ENCODE results near the gene EPN3. TPM values are rescaled to one million over a fixed set of nuclear protein-coding genes. Genes with fewer than 3 reads are reported as not detected.

EPN3 gene
- total RNA-seq, 2 experiments from 2014 or later: not detected

- CTCF ChIA-PET: interaction anchor here (1.0 kb wide), 1 partner anchor 33 kb away, joined by 3 read pairs; no protein-coding TSS in a partner anchor
- DNase-seq: no peak
- H3K4me3 Mint-ChIP-seq: no peak overlapping the region
- no peaks in the 10 kb centered on the region for H3K9me3 Mint-ChIP-seq (ENCODE audit: low read depth)
- no peak for ATAC-seq
- intact Hi-C loops (cut with DNase I, micrococcal nuclease): no loop called here
- POLR2A ChIA-PET: no interaction called here
- no peak overlapping the region for H3K27ac Mint-ChIP-seq
- peaks cover 2% of the 10 kb centered on the region for H3K27me3 Mint-ChIP-seq
- H3K4me1 Mint-ChIP-seq: peaks cover 30% of the 10 kb centered on the region
- H3K36me3 Mint-ChIP-seq (ENCODE audit: low read depth): no peaks in the 10 kb centered on the region
Measured at GRCh38 chr17:50513495-50513894, 19.0 kb upstream of the EPN3 start.

- intact Hi-C loops (cut with DNase I, micrococcal nuclease): no loop called here
- H3K4me3 Mint-ChIP-seq: no peak overlapping the region
- POLR2A ChIA-PET: no interaction called here
- ATAC-seq (no peak), DNase-seq (no peak)
- CTCF ChIA-PET: interaction anchor here (0.6 to 1.0 kb wide), 2 partner anchors 14 to 442 kb away, joined by 3 read pairs; no protein-coding TSS in a partner anchor
- no peak overlapping the region for H3K27ac Mint-ChIP-seq
- H3K36me3 Mint-ChIP-seq (ENCODE audit: low read depth): no peaks in the 10 kb centered on the region
- H3K4me1 Mint-ChIP-seq: peaks cover 25% of the 10 kb centered on the region
- no peaks in the 10 kb centered on the region for H3K9me3 Mint-ChIP-seq (ENCODE audit: low read depth)
- peaks cover 2% of the 10 kb centered on the region for H3K27me3 Mint-ChIP-seq
Measured at GRCh38 chr17:50514388-50514787, 18.1 kb upstream of the EPN3 start.

- intact Hi-C loops (cut with DNase I, micrococcal nuclease): no loop called here
- DNase-seq (no peak), ATAC-seq (no peak)
- Mint-ChIP-seq H3K9me3 (ENCODE audit: low read depth) (no peaks in the 10 kb centered on the region), H3K36me3 (ENCODE audit: low read depth) (no peaks in the 10 kb centered on the region), H3K27ac (no peak overlapping the region), H3K4me3 (no peak overlapping the region), H3K4me1 (peaks cover 25% of the 10 kb centered on the region), H3K27me3 (peaks cover 2% of the 10 kb centered on the region)
- ChIA-PET CTCF (interaction anchor here (0.6 to 1.0 kb wide), 4 partner anchors 10 to 1240 kb away, joined by 3 to 4 read pairs (median 3); no protein-coding TSS in a partner anchor), POLR2A (no interaction called here)
Measured at GRCh38 chr17:50514936-50515702, 17.4 kb upstream of the EPN3 start.

- Mint-ChIP-seq H3K4me1 (peaks cover 9% of the 10 kb centered on the region), H3K27me3 (peaks cover 2% of the 10 kb centered on the region), H3K27ac (no peak overlapping the region), H3K36me3 (ENCODE audit: low read depth) (no peaks in the 10 kb centered on the region), H3K9me3 (ENCODE audit: low read depth) (no peaks in the 10 kb centered on the region), H3K4me3 (no peak overlapping the region)
- ATAC-seq: no peak
- no peak for DNase-seq
- POLR2A ChIA-PET: no interaction called here
- CTCF ChIA-PET: interaction anchor here (0.6 to 1.1 kb wide), 5 partner anchors 13 to 430 kb away, joined by 3 to 4 read pairs (median 3); no protein-coding TSS in a partner anchor
- intact Hi-C loops (cut with DNase I, micrococcal nuclease): no loop called here
Measured at GRCh38 chr17:50517011-50517410, 15.5 kb upstream of the EPN3 start.

GRCh38 chr17:50517504-50518383, 14.8 kb upstream of the EPN3 start:
- peaks cover 5% of the 10 kb centered on the region for H3K4me1 Mint-ChIP-seq
- H3K27me3 Mint-ChIP-seq: no peaks in the 10 kb centered on the region
- CTCF ChIA-PET: interaction anchor here (0.6 to 1.7 kb wide), 3 partner anchors 12 to 431 kb away, joined by 3 to 5 read pairs (median 4); no protein-coding TSS in a partner anchor
- DNase-seq (no peak), ATAC-seq (no peak)
- intact Hi-C loops (cut with DNase I, micrococcal nuclease): no loop called here
- no peak overlapping the region for H3K27ac Mint-ChIP-seq
- no peaks in the 10 kb centered on the region for H3K36me3 Mint-ChIP-seq (ENCODE audit: low read depth)
- H3K4me3 Mint-ChIP-seq: no peak overlapping the region
- no peaks in the 10 kb centered on the region for H3K9me3 Mint-ChIP-seq (ENCODE audit: low read depth)
- POLR2A ChIA-PET: no interaction called here

GRCh38 chr17:50518384-50519023, 14.0 kb upstream of the EPN3 start:
- ATAC-seq (no peak), DNase-seq (no peak)
- ChIA-PET CTCF (interaction anchor here (0.7 to 1.7 kb wide), 3 partner anchors 12 to 398 kb away, joined by 3 to 5 read pairs (median 4); no protein-coding TSS in a partner anchor), POLR2A (no interaction called here)
- Mint-ChIP-seq H3K27me3 (no peaks in the 10 kb centered on the region), H3K27ac (no peak overlapping the region), H3K9me3 (ENCODE audit: low read depth) (no peaks in the 10 kb centered on the region), H3K4me3 (no peak overlapping the region), H3K4me1 (peaks cover 5% of the 10 kb centered on the region), H3K36me3 (ENCODE audit: low read depth) (no peaks in the 10 kb centered on the region)
- intact Hi-C loops (cut with DNase I, micrococcal nuclease): no loop called here

GRCh38 chr17:50519141-50519834, 13.2 kb upstream of the EPN3 start:
- Mint-ChIP-seq H3K4me1 (peaks cover 5% of the 10 kb centered on the region), H3K36me3 (ENCODE audit: low read depth) (no peaks in the 10 kb centered on the region), H3K27ac (no peak overlapping the region), H3K27me3 (no peaks in the 10 kb centered on the region), H3K4me3 (no peak overlapping the region), H3K9me3 (ENCODE audit: low read depth) (no peaks in the 10 kb centered on the region)
- POLR2A ChIA-PET: interaction anchor here (0.6 kb wide), 1 partner anchor 128 kb away, joined by 3 read pairs; no protein-coding TSS in a partner anchor
- intact Hi-C loops (cut with DNase I, micrococcal nuclease): no loop called here
- CTCF ChIA-PET: interaction anchor here (0.6 to 1.2 kb wide), 6 partner anchors 26 to 399 kb away, joined by 3 to 4 read pairs (median 3); no protein-coding TSS in a partner anchor
- DNase-seq: no peak
- no peak for ATAC-seq

- intact Hi-C loops (cut with DNase I, micrococcal nuclease): no loop called here
- no peaks in the 10 kb centered on the region for H3K27me3 Mint-ChIP-seq
- peaks cover 5% of the 10 kb centered on the region for H3K4me1 Mint-ChIP-seq
- CTCF ChIA-PET: interaction anchor here (0.6 to 2.1 kb wide), 8 partner anchors 11 to 1705 kb away, joined by 3 to 7 read pairs (median 4); partner anchors contain the start of gene RSAD1
- H3K4me3 Mint-ChIP-seq: no peak overlapping the region
- no peaks in the 10 kb centered on the region for H3K9me3 Mint-ChIP-seq (ENCODE audit: low read depth)
- H3K36me3 Mint-ChIP-seq (ENCODE audit: low read depth): no peaks in the 10 kb centered on the region
- no peak overlapping the region for H3K27ac Mint-ChIP-seq
- DNase-seq (no peak), ATAC-seq (no peak)
- POLR2A ChIA-PET: no interaction called here
Measured at GRCh38 chr17:50520483-50520882, 12.1 kb upstream of the EPN3 start.

GRCh38 chr17:50521514-50521913, 11.0 kb upstream of the EPN3 start:
- H3K27me3 Mint-ChIP-seq: no peaks in the 10 kb centered on the region
- H3K27ac Mint-ChIP-seq: no peak overlapping the region
- POLR2A ChIA-PET: no interaction called here
- ATAC-seq (no peak), DNase-seq (no peak)
- H3K4me1 Mint-ChIP-seq: peaks cover 5% of the 10 kb centered on the region
- CTCF ChIA-PET: interaction anchor here (0.6 to 2.1 kb wide), 6 partner anchors 10 to 286 kb away, joined by 3 to 7 read pairs (median 5); partner anchors contain the start of gene RSAD1
- H3K36me3 Mint-ChIP-seq (ENCODE audit: low read depth): no peaks in the 10 kb centered on the region
- no peaks in the 10 kb centered on the region for H3K9me3 Mint-ChIP-seq (ENCODE audit: low read depth)
- no peak overlapping the region for H3K4me3 Mint-ChIP-seq
- intact Hi-C loops (cut with DNase I, micrococcal nuclease): no loop called here

- no peak overlapping the region for H3K4me3 Mint-ChIP-seq
- ChIA-PET POLR2A (interaction anchor here (0.6 kb wide), 1 partner anchor 13 kb away, joined by 4 read pairs; no protein-coding TSS in a partner anchor), CTCF (no interaction called here)
- H3K4me1 Mint-ChIP-seq: no peaks in the 10 kb centered on the region
- H3K27me3 Mint-ChIP-seq: no peaks in the 10 kb centered on the region
- H3K9me3 Mint-ChIP-seq (ENCODE audit: low read depth): no peaks in the 10 kb centered on the region
- H3K27ac Mint-ChIP-seq: no peak overlapping the region
- DNase-seq: no peak
- no peak for ATAC-seq
- intact Hi-C loops (cut with DNase I, micrococcal nuclease): no loop called here
- no peaks in the 10 kb centered on the region for H3K36me3 Mint-ChIP-seq (ENCODE audit: low read depth)
Measured at GRCh38 chr17:50522766-50523165, 9.8 kb upstream of the EPN3 start.

All from activated CD4-positive, alpha-beta T cell treated with anti-CD3 and anti-CD28 coated beads for 36 hours (primary cell).